ENCODE results near the gene LRATD1.
"Not testable (repeated sequence)": the region's sequence is repeated elsewhere in the genome, so short reads cannot be mapped to it uniquely, and the experiment has no call there.

Gene LRATD1, protein sequence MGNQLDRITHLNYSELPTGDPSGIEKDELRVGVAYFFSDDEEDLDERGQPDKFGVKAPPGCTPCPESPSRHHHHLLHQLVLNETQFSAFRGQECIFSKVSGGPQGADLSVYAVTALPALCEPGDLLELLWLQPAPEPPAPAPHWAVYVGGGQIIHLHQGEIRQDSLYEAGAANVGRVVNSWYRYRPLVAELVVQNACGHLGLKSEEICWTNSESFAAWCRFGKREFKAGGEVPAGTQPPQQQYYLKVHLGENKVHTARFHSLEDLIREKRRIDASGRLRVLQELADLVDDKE

DNA sequence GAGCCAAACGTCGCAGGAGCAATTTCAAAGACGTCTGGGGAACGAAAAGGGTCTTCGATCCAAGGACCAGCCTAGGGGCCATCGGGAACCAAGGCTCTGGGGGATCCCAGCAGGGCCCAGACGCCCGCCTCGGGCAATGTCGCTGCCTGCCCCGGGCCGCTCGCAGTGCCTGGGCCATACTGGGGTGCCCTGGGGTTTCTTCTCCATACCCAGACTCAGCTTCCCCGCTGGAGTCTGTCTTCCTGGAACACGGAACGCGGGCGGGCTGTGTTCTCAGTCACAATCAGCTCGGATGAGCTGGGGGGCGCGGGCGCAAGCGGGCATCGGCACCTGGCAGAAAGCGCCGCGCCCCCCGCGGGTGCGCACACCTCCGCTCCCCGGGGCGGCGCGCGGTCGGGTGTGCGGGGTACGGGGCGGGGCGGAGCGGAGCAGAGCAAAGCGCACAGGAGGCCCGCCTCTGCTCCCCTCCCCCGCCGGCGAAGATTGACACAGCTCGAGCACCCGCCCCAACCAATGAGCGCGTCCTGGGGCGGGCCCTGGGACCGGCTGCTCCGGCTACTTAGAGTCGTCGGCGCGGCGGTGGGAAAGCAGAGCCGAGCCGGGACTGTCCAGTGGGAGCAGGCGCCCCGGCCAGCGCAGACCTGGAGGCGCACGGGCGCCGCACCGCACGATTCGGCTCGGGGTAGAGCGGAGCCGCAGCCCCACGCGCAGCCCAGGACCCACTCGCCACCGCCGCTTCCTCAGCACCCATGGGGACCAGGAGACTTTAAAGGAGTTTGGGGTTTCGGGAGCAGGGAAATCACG lies at the start of gene LRATD1:
Gene LRATD1, plus strand, starts transcription at position 585 of the 804 bp plus-strand sequence. CDS start 1,263 bp downstream, outside the sequence.
- DNase-seq (ENCODE audit: low read depth, low spot score) = no peak

- no peak for DNase-seq (ENCODE audit: low read depth, low spot score)
Measured at GRCh38 chr2:14583059-14583458, 49.5 kb upstream of the LRATD1 start.

- no peak for DNase-seq (ENCODE audit: low read depth, low spot score)
Measured at GRCh38 chr2:14583802-14584201, 48.7 kb upstream of the LRATD1 start.

GRCh38 chr2:14587119-14587518 lies 45.4 kb upstream of the LRATD1 start:
- no peak for DNase-seq (ENCODE audit: low read depth, low spot score)

GRCh38 chr2:14601156-14601770 lies 31.3 kb upstream of the LRATD1 start:
- DNase-seq (ENCODE audit: low read depth, low spot score) = no peak

- DNase-seq (ENCODE audit: low read depth, low spot score) = no peak
Measured at GRCh38 chr2:14602309-14602708, 30.2 kb upstream of the LRATD1 start.

GRCh38 chr2:14603676-14604075 lies 28.8 kb upstream of the LRATD1 start:
- DNase-seq (ENCODE audit: low read depth, low spot score) = no peak

- no peak for DNase-seq (ENCODE audit: low read depth, low spot score)
Measured at GRCh38 chr2:14608245-14608644, 24.3 kb upstream of the LRATD1 start.

DNA sequence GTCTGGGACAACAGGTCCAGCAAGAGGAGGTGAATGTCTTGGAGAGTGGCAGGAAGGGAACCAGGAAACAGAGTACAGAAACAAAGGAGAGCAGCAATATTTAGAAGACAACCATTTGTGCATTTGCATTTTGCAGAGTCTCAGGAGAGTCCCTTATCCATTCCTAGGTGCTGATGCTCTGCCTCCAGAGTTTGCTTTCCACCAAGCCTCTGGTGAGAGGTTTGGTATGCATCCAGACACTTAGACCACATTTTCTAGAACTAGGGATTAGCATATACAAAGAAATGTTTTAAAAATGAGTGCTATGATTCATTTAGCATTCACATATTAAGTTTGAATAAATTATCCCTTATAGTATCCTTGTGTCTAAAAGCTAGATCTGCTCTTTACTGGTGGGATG lies 18.5 kb upstream of the LRATD1 start:
- no peak for DNase-seq (ENCODE audit: low read depth, low spot score)

- no peak for DNase-seq (ENCODE audit: low read depth, low spot score)
Measured at GRCh38 chr2:14615121-14615520, 17.4 kb upstream of the LRATD1 start.

- no peak for DNase-seq (ENCODE audit: low read depth, low spot score)
Measured at GRCh38 chr2:14615760-14616159, 16.8 kb upstream of the LRATD1 start.

DNA sequence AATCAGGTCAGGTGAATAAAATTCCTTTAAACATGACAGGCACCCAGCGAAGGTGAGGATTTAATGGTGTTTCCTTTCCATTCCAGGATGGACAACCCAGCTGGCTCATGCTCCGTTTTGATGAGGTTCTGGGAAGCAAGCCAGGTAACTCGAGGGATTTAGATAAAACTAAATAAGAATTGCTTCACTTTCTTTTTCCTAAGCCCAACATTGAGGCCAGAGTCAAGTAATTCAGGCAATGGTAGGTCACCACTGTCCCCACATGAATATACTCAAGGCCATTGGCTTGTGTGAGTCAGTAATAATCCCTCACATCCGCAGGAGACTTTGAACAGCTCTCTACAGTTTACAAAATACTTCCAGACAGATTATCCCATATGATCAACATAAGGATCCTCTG lies 16.2 kb upstream of the LRATD1 start:
- no peak for DNase-seq (ENCODE audit: low read depth, low spot score)

- no peak for DNase-seq (ENCODE audit: low read depth, low spot score)
Measured at GRCh38 chr2:14616950-14617349, 15.6 kb upstream of the LRATD1 start.

DNA sequence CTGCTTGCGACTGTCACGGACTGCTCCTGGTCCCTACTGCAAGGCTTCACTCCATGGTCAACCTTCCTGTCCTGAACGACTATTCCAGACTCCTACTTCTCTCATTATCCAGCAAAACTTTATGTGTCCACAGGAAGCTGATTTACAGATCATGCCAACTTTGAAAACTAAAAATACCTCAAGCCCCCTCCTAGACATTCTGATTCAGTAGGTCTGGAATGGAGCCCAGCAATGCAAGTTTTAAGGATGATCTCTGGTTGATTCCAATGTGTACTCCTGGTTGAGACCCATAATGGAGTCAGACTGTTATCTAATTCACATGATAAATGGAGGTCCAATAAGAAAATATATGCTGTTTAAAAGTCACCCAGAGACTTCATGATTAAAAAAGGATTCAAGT lies 13.1 kb upstream of the LRATD1 start:
- no peak for DNase-seq (ENCODE audit: low read depth, low spot score)

DNA sequence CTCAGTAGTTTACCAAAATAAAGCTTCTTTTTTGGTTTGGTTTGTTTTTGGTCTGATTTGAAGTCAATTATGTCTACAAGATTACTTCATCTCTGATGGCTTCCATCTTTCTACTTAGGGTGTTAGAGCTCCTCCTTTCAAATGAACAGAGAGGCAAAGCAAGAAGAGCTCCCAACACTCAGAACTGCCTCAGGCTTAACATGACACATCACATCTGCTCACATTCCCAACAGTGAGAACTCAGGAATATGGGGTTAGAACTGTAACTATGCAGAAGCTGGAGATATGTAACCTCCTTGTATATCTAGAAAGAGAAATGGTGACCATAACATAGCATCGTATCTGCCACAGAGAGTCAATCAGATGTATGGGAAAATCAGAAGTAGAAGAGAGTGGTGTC lies 11.4 kb upstream of the LRATD1 start:
- DNase-seq (ENCODE audit: low read depth, low spot score) = no peak

GRCh38 chr2:14621906-14622549 lies 10.5 kb upstream of the LRATD1 start:
- no peak for DNase-seq (ENCODE audit: low read depth, low spot score)

GRCh38 chr2:14622550-14622939 lies 10.0 kb upstream of the LRATD1 start:
- DNase-seq (ENCODE audit: low read depth, low spot score) = not testable (repeated sequence)

- DNase-seq (ENCODE audit: low read depth, low spot score) = no peak
Measured at GRCh38 chr2:14623237-14623636, 9.3 kb upstream of the LRATD1 start.

DNA sequence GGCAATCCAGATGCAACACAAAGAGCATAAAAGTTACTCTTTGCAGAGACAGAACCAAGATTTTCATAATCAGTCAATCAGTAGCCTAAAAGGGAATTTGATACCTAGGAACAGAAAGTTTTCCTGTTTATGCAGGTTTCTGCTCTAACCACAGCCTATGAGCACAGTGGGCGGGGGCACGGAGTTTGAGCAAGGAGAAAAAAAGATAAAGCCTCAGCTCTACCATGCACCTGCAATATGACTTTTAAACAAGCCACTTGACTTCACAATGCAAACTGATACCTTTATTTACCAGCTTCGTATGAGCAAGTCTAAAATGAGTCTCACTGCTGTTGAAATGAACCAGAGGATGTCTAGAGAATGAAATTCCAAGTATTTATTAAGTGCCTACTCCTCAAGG lies 5.6 kb upstream of the LRATD1 start:
- DNase-seq (ENCODE audit: low read depth, low spot score) = no peak

DNA sequence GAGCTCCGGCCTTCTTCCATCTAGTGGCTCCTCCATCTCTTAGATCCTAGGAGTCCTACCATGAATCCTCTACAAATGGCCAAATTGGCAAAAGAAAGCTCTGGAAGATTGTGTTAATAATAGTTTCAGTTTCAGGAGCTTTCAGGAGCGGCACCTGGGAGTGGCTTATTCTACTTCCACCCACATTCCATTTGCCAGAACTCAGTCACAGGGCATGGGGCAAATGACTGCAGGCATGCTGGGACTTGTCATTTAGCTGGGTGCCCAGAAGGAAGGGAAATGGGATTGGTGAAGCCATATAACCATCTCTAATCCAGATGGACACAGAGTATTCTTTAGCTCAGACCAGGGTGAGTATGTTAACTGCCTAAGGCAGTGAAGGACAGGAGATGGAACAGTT lies 3.6 kb upstream of the LRATD1 start:
- no peak for DNase-seq (ENCODE audit: low read depth, low spot score)

DNA sequence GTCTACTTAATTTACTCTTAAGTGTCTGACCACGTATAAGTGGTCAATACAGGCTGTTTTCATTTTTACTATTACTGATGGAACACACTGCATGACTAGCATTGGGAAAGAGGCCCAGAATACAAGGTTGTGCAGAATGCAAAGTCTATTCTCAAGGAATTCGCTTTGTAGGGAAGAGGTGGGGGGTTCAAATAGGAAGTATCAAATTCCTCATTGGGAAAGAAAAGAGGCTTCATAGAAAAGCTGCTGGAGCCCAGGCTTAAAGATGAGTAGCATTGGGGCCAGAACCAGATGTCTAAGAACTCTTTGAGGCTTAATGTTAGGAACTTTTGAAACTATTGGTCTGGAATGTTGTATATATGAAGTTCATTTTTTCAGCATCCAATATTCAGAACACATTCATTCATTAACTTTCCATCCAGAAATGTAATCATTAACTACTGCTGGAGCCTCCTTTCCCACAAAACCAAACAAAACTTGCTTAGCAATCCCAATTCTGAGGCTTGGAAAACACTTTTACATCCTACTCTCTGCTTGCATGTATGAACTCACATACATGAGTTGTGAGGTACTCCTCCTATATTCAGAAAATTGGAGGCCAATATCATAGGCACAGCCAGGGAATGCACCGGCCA lies 994 bp upstream of the LRATD1 start:
- no peak for DNase-seq (ENCODE audit: low read depth, low spot score)

GRCh38 chr2:14633061-14633460 lies 544 bp downstream of the LRATD1 start:
- no peak for DNase-seq (ENCODE audit: low read depth, low spot score)

Data from iPS DF 19.7 (cell line).